Neural progenitor cell (in vitro differentiated cells): Measurements from ENCODE around the gene GDPD5. TPM values are rescaled to one million over a fixed set of nuclear protein-coding genes. Genes with fewer than 3 reads are reported as not detected.

Experiments used
- DNase-seq: peaks from one replicate; pipeline ENCODE4 v3.0.0-alpha.2; 2016; ENCODE audit warnings: low spot score
- H2AFZ ChIP-seq: fragments of 200-600 bp; sonication (generic); replicated peaks from 2 replicates; pipeline ENCODE4 v1.6.1; 2016; ENCODE audit warnings: antibody characterized with exemption
- H3F3A ChIP-seq: fragments of 200-600 bp; sonication (generic); 2 replicates; pipeline ENCODE4 v1.6.1; 2016; ENCODE audit warnings: antibody characterized with exemption, low read depth
- H3K27ac ChIP-seq: fragments of 200-600 bp; sonication (generic); 2 replicates; pipeline ENCODE4 v1.5.1; 2016; ENCODE audit warnings: mild to moderate bottlenecking
- H3K27me3 ChIP-seq: fragments of 200-600 bp; sonication (generic); 2 replicates; pipeline ENCODE4 v1.6.1; 2016; ENCODE audit warnings: mild to moderate bottlenecking, moderate library complexity
- H3K36me3 ChIP-seq: fragments of 200-600 bp; sonication (generic); 2 replicates; pipeline ENCODE4 v1.5.1; 2016
- H3K4me1 ChIP-seq: fragments of 200-600 bp; sonication (generic); 2 replicates; pipeline ENCODE4 v1.6.1; 2016; ENCODE audit warnings: mixed run types
- H3K4me2 ChIP-seq: fragments of 200-600 bp; sonication (generic); 2 replicates; pipeline ENCODE4 v1.6.1; 2016
- H3K4me3 ChIP-seq: fragments of 200-600 bp; sonication (generic); 2 replicates; pipeline ENCODE4 v1.5.1; 2016
- H3K79me2 ChIP-seq: fragments of 200-600 bp; sonication (generic); 2 replicates; pipeline ENCODE4 v1.6.1; 2016; ENCODE audit warnings: low read depth
- H3K9ac ChIP-seq: fragments of 200-600 bp; sonication (generic); 2 replicates; pipeline ENCODE4 v1.6.1; 2016
- H3K9me3 ChIP-seq: fragments of 200-600 bp; sonication (generic); 2 replicates; pipeline ENCODE4 v1.5.1; 2016; ENCODE audit warnings: low read depth
- H4K20me1 ChIP-seq: fragments of 200-600 bp; sonication (generic); 2 replicates; pipeline ENCODE4 v1.6.1; 2016; ENCODE audit warnings: low read depth
- H3K27ac Mint-ChIP-seq: 3 replicates; pipeline ENCODE4 v1.8.0; 2021; ENCODE audit warnings: mixed read lengths
- H3K27me3 Mint-ChIP-seq: 2 replicates; pipeline ENCODE4 v1.8.0; 2022; ENCODE audit warnings: low read depth, mild to moderate bottlenecking, inconsistent platforms, moderate library complexity, mixed read lengths; ENCODE audit not compliant: insufficient read depth
- H3K36me3 Mint-ChIP-seq: 3 replicates; pipeline ENCODE4 v1.8.0; 2021; ENCODE audit warnings: mixed read lengths
- H3K4me1 Mint-ChIP-seq: 3 replicates; pipeline ENCODE4 v1.8.0; 2021; ENCODE audit warnings: mixed read lengths
- H3K4me3 Mint-ChIP-seq: 3 replicates; pipeline ENCODE4 v1.8.0; 2021; ENCODE audit warnings: mild to moderate bottlenecking, moderate library complexity, mixed read lengths
- H3K9me3 Mint-ChIP-seq: 3 replicates; pipeline ENCODE4 v1.8.0; 2020; ENCODE audit warnings: mixed read lengths
- EZH2 ChIP-seq: fragments of 200-600 bp; sonication (generic); IDR thresholded peaks from 2 replicates; pipeline ENCODE4 v1.6.1; 2017; ENCODE audit warnings: antibody characterized with exemption, mild to moderate bottlenecking, moderate library complexity
- EZH2phosphoT487 ChIP-seq: fragments of 200-600 bp; sonication (generic); IDR thresholded peaks from 2 replicates; pipeline ENCODE4 v1.6.1; 2017; ENCODE audit warnings: antibody characterized with exemption
- total RNA-seq: library from RNA; depleted of rRNA; stranded (reverse); fragments of >200 nt; gene quantifications from 2 replicates; pipeline ENCODE4 v1.2.3, GENCODE V29; 2015; ENCODE audit warnings: low replicate concordance
- TF ChIP-seq, protein P1 (sequence below): fragments of 200-600 bp; sonication (generic); IDR thresholded peaks from 2 replicates; pipeline ENCODE4 v1.5.1; 2017; ENCODE audit warnings: antibody characterized with exemption, mild to moderate bottlenecking

Gene GDPD5
- total RNA-seq, 1 donor from 2014 or later = 11.3 TPM

DNA sequence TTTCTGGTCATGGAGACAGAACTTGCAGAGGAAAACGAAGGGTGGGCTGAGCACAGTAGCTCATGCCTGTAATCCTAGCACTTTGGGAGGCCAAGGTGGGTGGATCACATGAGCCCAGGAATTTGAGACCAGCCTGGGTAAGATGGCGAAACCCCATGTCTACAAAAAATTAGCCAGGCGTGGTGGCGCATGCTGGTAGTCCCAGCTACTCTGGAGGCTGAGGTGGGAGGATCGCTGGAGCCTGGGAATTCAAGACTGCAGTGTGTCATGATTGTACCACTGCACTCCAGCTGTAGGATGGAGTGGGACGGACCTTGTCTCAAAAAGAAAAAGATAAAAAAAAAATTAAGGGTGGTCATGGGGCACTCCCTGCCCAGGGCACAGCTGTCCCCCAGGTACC is 42.2 kb upstream of the GDPD5 start:
- Mint-ChIP-seq H3K27ac (no peak overlapping the region), H3K4me1 (peaks cover 27% of the 10 kb centered on the region), H3K36me3 (peaks cover 28% of the 10 kb centered on the region), H3K9me3 (no peaks in the 10 kb centered on the region), H3K27me3 (peaks cover 3% of the 10 kb centered on the region), H3K4me3 (no peak overlapping the region)
- TF ChIP-seq EZH2 (no peak), EZH2phosphoT487 (no peak)
- TF ChIP-seq, protein P1, sequence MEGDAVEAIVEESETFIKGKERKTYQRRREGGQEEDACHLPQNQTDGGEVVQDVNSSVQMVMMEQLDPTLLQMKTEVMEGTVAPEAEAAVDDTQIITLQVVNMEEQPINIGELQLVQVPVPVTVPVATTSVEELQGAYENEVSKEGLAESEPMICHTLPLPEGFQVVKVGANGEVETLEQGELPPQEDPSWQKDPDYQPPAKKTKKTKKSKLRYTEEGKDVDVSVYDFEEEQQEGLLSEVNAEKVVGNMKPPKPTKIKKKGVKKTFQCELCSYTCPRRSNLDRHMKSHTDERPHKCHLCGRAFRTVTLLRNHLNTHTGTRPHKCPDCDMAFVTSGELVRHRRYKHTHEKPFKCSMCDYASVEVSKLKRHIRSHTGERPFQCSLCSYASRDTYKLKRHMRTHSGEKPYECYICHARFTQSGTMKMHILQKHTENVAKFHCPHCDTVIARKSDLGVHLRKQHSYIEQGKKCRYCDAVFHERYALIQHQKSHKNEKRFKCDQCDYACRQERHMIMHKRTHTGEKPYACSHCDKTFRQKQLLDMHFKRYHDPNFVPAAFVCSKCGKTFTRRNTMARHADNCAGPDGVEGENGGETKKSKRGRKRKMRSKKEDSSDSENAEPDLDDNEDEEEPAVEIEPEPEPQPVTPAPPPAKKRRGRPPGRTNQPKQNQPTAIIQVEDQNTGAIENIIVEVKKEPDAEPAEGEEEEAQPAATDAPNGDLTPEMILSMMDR = no peak
- no peak for DNase-seq
- Histone ChIP-seq H3F3A (peaks cover 31% of the 10 kb centered on the region), H3K9me3 (no peaks in the 10 kb centered on the region), H2AFZ (no peak overlapping the region), H3K9ac (no peak overlapping the region), H3K4me3 (no peak overlapping the region), H3K79me2 (peaks cover 71% of the 10 kb centered on the region), H3K27ac (no peak overlapping the region), H3K4me1 (peaks cover 23% of the 10 kb centered on the region), H4K20me1 (peaks cover 51% of the 10 kb centered on the region), H3K27me3 (no peaks in the 10 kb centered on the region), H3K4me2 (no peak overlapping the region), H3K36me3 (no peaks in the 10 kb centered on the region)

- H3K4me3 ChIP-seq = no peak overlapping the region
- peaks cover 81% of the 10 kb centered on the region for H3K79me2 ChIP-seq
- Mint-ChIP-seq H3K9me3 (no peaks in the 10 kb centered on the region), H3K27ac (no peak overlapping the region), H3K4me3 (no peak overlapping the region), H3K27me3 (peaks cover 2% of the 10 kb centered on the region), H3K36me3 (peaks cover 22% of the 10 kb centered on the region), H3K4me1 (peaks cover 33% of the 10 kb centered on the region)
- peaks cover 51% of the 10 kb centered on the region for H4K20me1 ChIP-seq
- H3K36me3 ChIP-seq = no peaks in the 10 kb centered on the region
- H2AFZ ChIP-seq = no peak overlapping the region
- TF ChIP-seq EZH2phosphoT487 (no peak), EZH2 (no peak)
- TF ChIP-seq, protein P1 = no peak
- DNase-seq = no peak
- peaks cover 37% of the 10 kb centered on the region for H3F3A ChIP-seq
- H3K27me3 ChIP-seq = no peaks in the 10 kb centered on the region
- H3K4me2 ChIP-seq = no peak overlapping the region
- H3K27ac ChIP-seq = no peak overlapping the region
- no peak overlapping the region for H3K9ac ChIP-seq
- no peaks in the 10 kb centered on the region for H3K9me3 ChIP-seq
- peaks cover 24% of the 10 kb centered on the region for H3K4me1 ChIP-seq
Measured at GRCh38 chr11:75566763-75567279, 41.1 kb upstream of the GDPD5 start.

- DNase-seq = no peak
- H3K27ac ChIP-seq = no peak overlapping the region
- peak overlapping the region; percentile 94 for H3K4me2 ChIP-seq
- peaks cover 27% of the 10 kb centered on the region for H3K4me1 ChIP-seq
- H3K4me3 Mint-ChIP-seq = no peak overlapping the region
- H3K9me3 Mint-ChIP-seq = no peaks in the 10 kb centered on the region
- TF ChIP-seq EZH2phosphoT487 (no peak), EZH2 (no peak)
- TF ChIP-seq, protein P1 = no peak
- no peaks in the 10 kb centered on the region for H3K27me3 ChIP-seq
- peaks cover 81% of the 10 kb centered on the region for H3K79me2 ChIP-seq
- peaks cover 6% of the 10 kb centered on the region for H3K27me3 Mint-ChIP-seq
- no peak overlapping the region for H3K9ac ChIP-seq
- H3K36me3 ChIP-seq = no peaks in the 10 kb centered on the region
- H4K20me1 ChIP-seq = peaks cover 51% of the 10 kb centered on the region
- peaks cover 38% of the 10 kb centered on the region for H3K4me1 Mint-ChIP-seq
- H3K9me3 ChIP-seq = no peaks in the 10 kb centered on the region
- peaks cover 22% of the 10 kb centered on the region for H3K36me3 Mint-ChIP-seq
- H2AFZ ChIP-seq = no peak overlapping the region
- H3F3A ChIP-seq = peaks cover 41% of the 10 kb centered on the region
- peak overlapping the region; percentile 67 for H3K27ac Mint-ChIP-seq
- H3K4me3 ChIP-seq = no peak overlapping the region
Measured at GRCh38 chr11:75565916-75566762, 40.4 kb upstream of the GDPD5 start.
